HepG2 (cell line): ENCODE results near the gene EEF2. TPM values are rescaled to one million over a fixed set of nuclear protein-coding genes. Genes with fewer than 3 reads are reported as not detected.
A peak's percentile ranks its signal among the peaks of the same experiment; 100 is the strongest.

ENCODE experiments used
- ATAC-seq: fragments of 200-7000 bp; cut with Tn5 transposase; 3 replicates; pipeline ENCODE4 v1.9.1; 2020; ENCODE audit warnings: mild to moderate bottlenecking, moderate library complexity
- BruUV-seq: library from RNA; stranded (reverse); fragments of 400-500 nt; replicated peaks from 2 replicates; lab custom pipeline; 2021; lab: Mats Ljungman, UMichigan
- CTCF ChIA-PET: fragments of 300-600 bp; formaldehyde crosslinking; extraction: SDS; loops from one replicate; lab custom pipeline; 2021; ENCODE audit warnings: low total read pairs, inconsistent platforms, low intra/inter-chr PET ratio; lab: Yijun Ruan, JAX
- POLR2A ChIA-PET: fragments of 350-600 bp; sonication (Branson Sonifier 250); formaldehyde crosslinking; loops from one replicate; lab custom pipeline; 2020; ENCODE audit warnings: antibody characterized with exemption, inconsistent platforms; lab: Yijun Ruan, JAX
- DNase-seq: peaks from one replicate; pipeline ENCODE4 v3.0.0-alpha.2; 2015; ENCODE audit warnings: low spot score
- FAIRE-seq: peaks from 3 replicates; lab custom pipeline; 2011; peaks lifted over from hg19 to GRCh38; lab: Jason Lieb, UNC
- H2AFZ ChIP-seq: one replicate; pipeline ENCODE4 v1.6.1; 2011; ENCODE audit warnings: low read length, inconsistent platforms
- H3K27ac ChIP-seq: fragments of 300-600 bp; 3 replicates; pipeline ENCODE4 v1.8.0; 2011; ENCODE audit warnings: mixed run types, mild to moderate bottlenecking, mixed read lengths, low read length, inconsistent platforms; ENCODE audit not compliant: insufficient read depth; ENCODE audit errors: extremely low read length
- H3K27me3 ChIP-seq, 2 experiments: fragments of 200-600 bp in 1 of 2; 2 replicates in 1 of 2; 3 replicates in 1 of 2; pipeline versions ENCODE4 v1.6.0 to v1.8.0; 2011; ENCODE audit warnings: low read length in 2 of 2, mild to moderate bottlenecking in 2 of 2, moderate library complexity in 2 of 2, inconsistent platforms in 1 of 2; ENCODE audit not compliant: insufficient read depth in 2 of 2, control insufficient read depth in 1 of 2
- H3K36me3 ChIP-seq, 2 experiments: fragments of 200-600 bp in 1 of 2; replicated peaks in 1 of 2; 2 replicates in 1 of 2; 3 replicates in 1 of 2; pipeline versions ENCODE4 v1.5.1 to v1.8.0; 2011; ENCODE audit warnings: low read length in 2 of 2, inconsistent platforms in 1 of 2; ENCODE audit not compliant: insufficient read depth in 2 of 2, control insufficient read depth in 1 of 2
- H3K4me1 ChIP-seq: 2 replicates; pipeline ENCODE4 v1.5.1; 2012; ENCODE audit warnings: low read length, inconsistent platforms; ENCODE audit not compliant: insufficient read depth
- H3K4me2 ChIP-seq: 2 replicates; pipeline ENCODE4 v1.6.0; 2011; ENCODE audit warnings: low read depth, low read length, inconsistent platforms
- H3K4me3 ChIP-seq, 3 experiments: fragments of 200-600 bp in 1 of 3; sonication (generic), shearing (Covaris generic) in 1 of 3; replicated peaks in 1 of 3; 2 replicates each; pipeline ENCODE4 v1.5.1; 2011 to 2016; ENCODE audit warnings: low read length in 3 of 3, inconsistent platforms in 2 of 3, low read depth in 2 of 3, mild to moderate bottlenecking in 2 of 3, control low read depth in 1 of 3, mixed read lengths in 1 of 3; ENCODE audit not compliant: insufficient read depth in 1 of 3
- H3K79me2 ChIP-seq: one replicate; pipeline ENCODE4 v1.6.1; 2011; ENCODE audit warnings: low read length, inconsistent platforms; ENCODE audit not compliant: insufficient read depth
- H3K9ac ChIP-seq: 2 replicates; pipeline ENCODE4 v1.6.0; 2011; ENCODE audit warnings: mild to moderate bottlenecking, low read depth, low read length, inconsistent platforms; ENCODE audit not compliant: insufficient read depth
- H3K9me3 ChIP-seq: 2 replicates; pipeline ENCODE4 v1.5.1; 2012; ENCODE audit warnings: mild to moderate bottlenecking, low read length
- H4K20me1 ChIP-seq: 2 replicates; pipeline ENCODE4 v1.6.0; 2011; ENCODE audit warnings: inconsistent platforms, mild to moderate bottlenecking, low read length, moderate library complexity; ENCODE audit not compliant: insufficient read depth
- DRAP1 ChIP-seq: IDR thresholded peaks from 2 replicates; pipeline ENCODE4 v1.6.1; 2016; ENCODE audit warnings: missing genetic modification reagents, missing compliant biosample characterization
- ELF3 ChIP-seq: IDR thresholded peaks from 2 replicates; pipeline ENCODE4 v1.6.1; 2016; ENCODE audit warnings: missing genetic modification reagents, missing compliant biosample characterization
- GFI1 ChIP-seq: sonication (generic); formaldehyde crosslinking; IDR thresholded peaks from 2 replicates; pipeline ENCODE4 v1.5.0; 2020; ENCODE audit warnings: missing genetic modification reagents, mild to moderate bottlenecking, borderline replicate concordance
- GZF1 ChIP-seq: sonication (generic); formaldehyde crosslinking; IDR thresholded peaks from 2 replicates; pipeline ENCODE4 v1.5.1; 2020; ENCODE audit warnings: mild to moderate bottlenecking, missing genetic modification reagents
- HNRNPK ChIP-seq: fragments of 200-400 bp; formaldehyde crosslinking; IDR thresholded peaks from 2 replicates; pipeline ENCODE4 v1.6.1; 2018; ENCODE audit warnings: low read length, low read depth, moderate library complexity, mild to moderate bottlenecking; ENCODE audit not compliant: poor library complexity, severe bottlenecking
- HOMEZ ChIP-seq: IDR thresholded peaks from 2 replicates; pipeline ENCODE4 v1.6.1; 2016; ENCODE audit warnings: low read depth
- KAT8 ChIP-seq: IDR thresholded peaks from 2 replicates; pipeline ENCODE4 v1.6.1; 2016; ENCODE audit warnings: missing genetic modification reagents, missing compliant biosample characterization
- MED8 ChIP-seq: sonication (generic); formaldehyde crosslinking; IDR thresholded peaks from 2 replicates; pipeline ENCODE4 v1.8.1; 2023; ENCODE audit warnings: mild to moderate bottlenecking, missing genetic modification reagents; ENCODE audit not compliant: insufficient replicate concordance
- NFATC3 ChIP-seq: sonication (generic); formaldehyde crosslinking; IDR thresholded peaks from 2 replicates; pipeline ENCODE4 v1.5.1; 2020; ENCODE audit warnings: mild to moderate bottlenecking, missing genetic modification reagents
- POLR2AphosphoS5 ChIP-seq: IDR thresholded peaks from 2 replicates; pipeline ENCODE4 v1.6.1; 2012; ENCODE audit warnings: low read depth, low read length
- RBM39 ChIP-seq: fragments of 200-400 bp; formaldehyde crosslinking; IDR thresholded peaks from one replicate; pipeline ENCODE4 v1.6.1; 2018; ENCODE audit warnings: antibody characterized with exemption, mild to moderate bottlenecking, low read depth, low read length; ENCODE audit not compliant: poor library complexity, severe bottlenecking
- XRCC5 ChIP-seq: fragments of 200-400 bp; formaldehyde crosslinking; optimal IDR thresholded peaks from 2 replicates; pipeline ENCODE3; 2017; ENCODE audit warnings: mild to moderate bottlenecking, low read length
- ZBTB38 ChIP-seq: sonication (generic); formaldehyde crosslinking; IDR thresholded peaks from 2 replicates; pipeline ENCODE4 v1.5.1; 2020; ENCODE audit warnings: mild to moderate bottlenecking, missing genetic modification reagents
- ZMYM4 ChIP-seq: sonication (generic); formaldehyde crosslinking; IDR thresholded peaks from 2 replicates; pipeline ENCODE4 v1.8.1; 2023; ENCODE audit warnings: mild to moderate bottlenecking, missing genetic modification reagents
- ZNF18 ChIP-seq: sonication (generic); formaldehyde crosslinking; IDR thresholded peaks from 2 replicates; pipeline ENCODE4 v1.8.0; 2022; ENCODE audit warnings: mild to moderate bottlenecking, missing genetic modification reagents; ENCODE audit not compliant: insufficient replicate concordance
- ZNF224 ChIP-seq: sonication (generic); formaldehyde crosslinking; IDR thresholded peaks from 2 replicates; pipeline ENCODE4 v1.5.0; 2020; ENCODE audit warnings: mild to moderate bottlenecking, missing genetic modification reagents
- ZNF431 ChIP-seq: sonication (generic); formaldehyde crosslinking; IDR thresholded peaks from 2 replicates; pipeline ENCODE4 v1.9.0; 2022; ENCODE audit warnings: missing genetic modification reagents, low read depth, mild to moderate bottlenecking, borderline replicate concordance
- ZNF496 ChIP-seq: sonication (generic); formaldehyde crosslinking; IDR thresholded peaks from 2 replicates; pipeline ENCODE4 v1.8.1; 2023; ENCODE audit warnings: mild to moderate bottlenecking, moderate library complexity, missing genetic modification reagents; ENCODE audit not compliant: insufficient replicate concordance
- ZNF558 ChIP-seq: sonication (generic); formaldehyde crosslinking; IDR thresholded peaks from 2 replicates; pipeline ENCODE4 v1.9.0; 2022; ENCODE audit warnings: mild to moderate bottlenecking, missing genetic modification reagents, borderline replicate concordance
- ZNF652 ChIP-seq: IDR thresholded peaks from 2 replicates; pipeline ENCODE4 v1.6.1; 2016; ENCODE audit warnings: low read depth, borderline replicate concordance
- WGBS: methylation state at CpG from one replicate; pipeline ENCODE4 v1.1.6; 2017; ENCODE audit warnings: low lambda C conversion rate; 5-methylcytosine and 5-hydroxymethylcytosine counted together
- in situ Hi-C: cut with HindIII; loops from 2 replicates; pipeline ENCODE4 v1.10.0; 2017; ENCODE audit warnings: low pct_unique_long_range_greater_than_20kb; ENCODE audit not compliant: extremely low pct_ligation_motif_present
- intact Hi-C: fragments of 100-400 bp; cut with micrococcal nuclease; formaldehyde crosslinking; loops from one replicate; pipeline ENCODE4 v1.10.0; 2022; ENCODE audit not compliant: unreplicated experiment
- polyA plus RNA-seq, 8 experiments: library from polyadenylated mRNA; depleted of rRNA in 3 of 8; stranded (reverse) in 7 of 8; unstranded in 1 of 8; fragments of >200 nt; fragmentation: Illumina TruSeq in 4 of 8; extraction: Trizol in 4 of 8; gene quantifications; 2 replicates each; pipeline versions ENCODE4 v1.2.1 to v1.2.3, GENCODE V29; 2011 to 2016; ENCODE audit warnings: low read depth in 4 of 8, missing spikeins in 1 of 8, mixed read lengths in 1 of 8; ENCODE audit not compliant: insufficient read depth in 1 of 8
- total RNA-seq, 5 experiments: library from RNA; depleted of rRNA; stranded (reverse); fragments of >200 nt; fragmentation: Illumina TruSeq; extraction: Trizol; gene quantifications; 2 replicates each; pipeline ENCODE4 v1.2.3, GENCODE V29; 2016; ENCODE audit warnings: low read depth in 1 of 5

Gene EEF2
- total and polyA plus RNA-seq, 2 of the 13 experiments (the other 11 are each of a cell fraction or from before 2014, with no cell fraction given), result 1,441 to 1,777 TPM

GRCh38 chr19:3985643-3986259 is 488 bp upstream of the EEF2 start (continued):
- TF ChIP-seq HNRNPK, result no peak
- 0 out of 2 replicates have a peak, but pooled peaks have one; percentile 7 for TF ChIP-seq GZF1
- 0 out of 2 replicates have a peak, but pooled peaks have one; percentile 6 for TF ChIP-seq ZNF652 (CRISPR knock-in tag)
- TF ChIP-seq ZNF558 (CRISPR knock-in tag), result no peak
- TF ChIP-seq RBM39, result no peak
- peak; percentile 3 for TF ChIP-seq XRCC5
- no peak for TF ChIP-seq HOMEZ
- TF ChIP-seq ZBTB38 (CRISPR knock-in tag), result no peak

- peak overlapping the region; percentile 93 to 100 (median 95) for H3K4me3 ChIP-seq
- DNase-seq (no peak), FAIRE-seq (no peak), ATAC-seq (no peak)
- BruUV-seq, result no TSS peak
- H3K79me2 ChIP-seq, result peaks cover 50% of the 10 kb centered on the region
- TF ChIP-seq GFI1 (CRISPR knock-in tag) (no peak), MED8 (CRISPR knock-in tag) (no peak), ZNF224 (CRISPR knock-in tag) (0 out of 2 replicates have a peak, but pooled peaks have one; percentile 19), KAT8 (CRISPR knock-in tag) (no peak), DRAP1 (CRISPR knock-in tag) (0 out of 2 replicates have a peak, but pooled peaks have one; percentile 13), NFATC3 (CRISPR knock-in tag) (0 out of 2 replicates have a peak, but pooled peaks have one; percentile 17), ZMYM4 (CRISPR knock-in tag) (no peak), POLR2AphosphoS5 (0 out of 2 replicates have a peak, but pooled peaks have one; percentile 3), ZNF18 (peak; percentile 7), ELF3 (CRISPR knock-in tag) (0 out of 2 replicates have a peak, but pooled peaks have one; percentile 1), ZNF496 (no peak), ZNF431 (CRISPR knock-in tag) (0 out of 2 replicates have a peak, but pooled peaks have one; percentile 4)
- peak overlapping the region; percentile 99 for H3K9ac ChIP-seq
- CTCF ChIA-PET, result no interaction called here
- peak overlapping the region; percentile 99 for H3K4me2 ChIP-seq
- peaks cover 57% of the 10 kb centered on the region for H4K20me1 ChIP-seq
- in situ Hi-C loops, result no loop called here
- intact Hi-C loops, result no loop called here
- H3K36me3 ChIP-seq, result peaks cover 46 to 52% of the 10 kb centered on the region in 2 experiments
- H3K27ac ChIP-seq, result peak overlapping the region; percentile 92
- H3K4me1 ChIP-seq, result peaks cover 54% of the 10 kb centered on the region
- WGBS, result 2% methylated on average over 9 of the region's 10 CpGs
- POLR2A ChIA-PET, result interaction anchor here (1.2 to 7.4 kb wide), 8 partner anchors 9 to 222 kb away, joined by 4 to 118 read pairs (median 9); partner anchors contain the start of genes DAPK3, MRPL54 and ZBTB7A
- H2AFZ ChIP-seq, result no peak overlapping the region
- H3K9me3 ChIP-seq, result no peaks in the 10 kb centered on the region
- no peaks in the 10 kb centered on the region; a peak in 1 of 5 replicates for H3K27me3 ChIP-seq
Measured at GRCh38 chr19:3984584-3984907, 717 bp downstream of the EEF2 start.
